GM12872 (cell line): ENCODE results near the gene RORC.

Source experiments
- CTCF ChIP-seq: IDR thresholded peaks from 3 replicates; pipeline ENCODE4 v1.5.1; 2011; ENCODE audit warnings: low read depth, mild to moderate bottlenecking, low read length, moderate library complexity; ENCODE audit not compliant: insufficient read depth

RORC gene

GRCh38 chr1:151774256-151774922 is 57.2 kb downstream of the RORC start:
- no peak for TF ChIP-seq CTCF

- no peak for TF ChIP-seq CTCF
Measured at GRCh38 chr1:151773702-151774101, 57.9 kb downstream of the RORC start.

DNA sequence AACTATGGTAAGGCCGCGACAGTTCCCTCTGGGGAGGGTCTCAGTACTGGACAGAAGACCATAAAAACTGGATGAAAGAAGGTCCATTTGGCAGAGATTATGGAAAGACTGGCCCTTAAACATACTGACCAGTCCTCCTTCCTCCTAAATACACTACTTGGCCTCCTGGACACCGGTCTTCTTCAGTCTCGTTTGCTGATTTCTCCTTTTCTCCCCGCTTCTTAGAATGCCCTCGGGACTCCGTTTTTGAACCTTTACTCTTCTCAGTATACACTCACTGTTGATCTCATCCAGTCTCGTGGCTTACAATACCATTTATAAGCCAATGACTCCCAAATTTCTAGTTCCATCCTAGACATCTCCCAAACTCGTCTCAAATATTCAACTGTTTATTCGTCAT is 67.6 kb downstream of the RORC start:
- TF ChIP-seq CTCF: no peak

DNA sequence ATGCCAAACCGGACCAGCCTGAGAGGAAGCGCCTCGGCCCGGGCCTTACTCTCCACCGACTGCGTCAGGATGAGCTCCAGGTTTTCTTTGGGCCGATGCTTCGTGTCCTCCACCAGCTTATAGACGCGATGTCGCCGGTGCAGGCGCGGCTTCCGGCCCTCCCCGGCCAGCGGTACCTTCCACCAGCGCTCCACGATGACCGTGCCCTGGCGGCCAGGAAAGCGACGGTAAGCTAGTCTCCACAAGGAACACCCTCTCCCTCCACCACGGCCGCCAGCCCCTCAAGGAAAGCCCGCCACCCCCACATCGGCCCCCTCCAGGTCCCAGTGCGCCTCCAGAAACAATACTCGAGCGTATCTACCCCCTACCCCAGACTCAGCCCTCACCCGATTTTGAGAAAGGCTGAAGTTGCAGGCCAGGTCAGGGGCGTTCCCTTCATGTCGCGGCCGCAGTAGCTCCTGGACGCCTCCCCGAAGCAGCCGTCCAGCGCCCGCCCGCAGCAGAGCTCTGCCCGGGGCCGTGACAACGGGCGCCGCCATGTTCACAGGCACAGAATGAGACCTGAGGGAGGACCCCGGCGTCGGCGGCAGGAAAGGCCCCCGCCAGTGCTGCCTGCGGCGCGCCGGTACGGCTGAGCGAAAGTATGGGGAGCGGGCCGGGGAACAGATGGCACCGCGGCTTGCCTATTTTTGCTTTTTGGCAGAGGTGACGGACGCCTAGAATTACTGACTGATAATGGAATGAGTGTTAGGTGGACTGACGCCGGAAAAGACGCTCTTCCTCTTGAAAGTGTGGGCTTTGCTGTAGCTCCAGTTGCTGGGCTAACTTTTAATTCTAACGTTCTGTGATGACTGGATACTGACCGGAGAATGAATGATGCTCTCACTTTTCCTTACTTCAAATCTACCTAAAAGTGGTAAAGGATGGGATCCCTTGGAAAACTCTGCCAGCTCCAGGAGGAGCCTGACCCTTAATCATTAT is 68.4 kb downstream of the RORC start, which contains the start of gene MRPL9:
TSS of gene MRPL9 (minus strand) at position 556 of the 981 bp plus-strand sequence. CDS start at position 539, 17 bp downstream.
- no peak for TF ChIP-seq CTCF

- no peak for TF ChIP-seq CTCF
Measured at GRCh38 chr1:151760597-151761385, 70.8 kb downstream of the RORC start.

DNA sequence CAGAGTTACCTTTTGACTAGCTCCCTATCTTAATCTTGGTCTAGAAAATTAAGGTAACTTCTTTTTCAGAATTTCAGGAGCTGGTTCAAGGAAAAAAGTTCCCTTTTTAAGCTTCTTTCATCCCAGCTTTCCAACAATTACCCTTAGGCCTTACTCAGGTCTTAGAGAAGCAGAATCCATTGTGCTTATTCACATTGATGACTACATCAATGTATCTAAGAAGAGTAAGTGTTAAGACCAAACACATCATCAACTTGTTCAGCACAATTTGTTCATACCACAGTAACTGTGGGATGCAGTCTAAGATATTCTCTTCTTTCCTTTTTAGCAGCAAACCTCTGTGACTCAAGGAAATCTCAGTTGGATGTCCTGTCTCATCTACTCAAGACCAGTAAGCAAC is 72.4 kb downstream of the RORC start:
- TF ChIP-seq CTCF: no peak

DNA sequence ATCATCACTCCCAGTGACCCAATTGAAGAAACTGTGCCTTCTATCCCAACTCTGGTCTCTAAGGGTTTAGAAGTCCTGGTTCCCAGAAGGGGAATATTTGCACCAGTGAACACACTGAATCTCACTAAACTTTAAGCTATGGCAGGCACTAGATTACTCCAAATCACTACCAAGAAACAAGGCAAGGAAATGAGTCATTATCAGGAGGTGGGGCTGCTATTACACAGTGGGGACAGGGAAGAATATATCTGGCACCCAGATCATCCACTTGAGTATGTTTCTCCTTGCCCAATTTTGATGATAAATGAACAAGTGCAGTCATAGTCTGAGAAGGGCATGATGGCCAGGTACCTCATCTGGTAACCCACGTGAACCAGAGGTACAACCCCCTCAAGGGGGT is 75.3 kb downstream of the RORC start:
- no peak for TF ChIP-seq CTCF
